Neutrophil (primary cell): ENCODE data around the gene NAP1L1.
A peak's percentile ranks its signal among the peaks of the same experiment; 100 is the strongest.

Source experiments
- H3K27ac ChIP-seq: fragments of 200-600 bp; sonication (generic); 2 replicates; pipeline ENCODE4 v1.5.1; 2016; ENCODE audit warnings: mild to moderate bottlenecking, moderate library complexity
- H3K27me3 ChIP-seq: fragments of 200-600 bp; sonication (generic); 2 replicates; pipeline ENCODE4 v1.6.0; 2016; ENCODE audit warnings: mild to moderate bottlenecking
- H3K36me3 ChIP-seq: fragments of 200-600 bp; sonication (generic); 2 replicates; pipeline ENCODE4 v1.5.1; 2017
- H3K4me1 ChIP-seq, 2 experiments: fragments of 200-600 bp in 1 of 2; sonication (generic) in 1 of 2; 1 replicate in 1 of 2; 2 replicates in 1 of 2; pipeline versions ENCODE4 v1.5.1 to v1.6.1; 2013 to 2016; ENCODE audit warnings: low read depth in 1 of 2, low read length in 1 of 2, mild to moderate bottlenecking in 1 of 2, moderate library complexity in 1 of 2; ENCODE audit not compliant: control insufficient read depth in 1 of 2, insufficient read depth in 1 of 2
- H3K4me3 ChIP-seq, 2 experiments: fragments of 200-600 bp in 1 of 2; sonication (generic) in 1 of 2; 1 replicate in 1 of 2; 2 replicates in 1 of 2; pipeline ENCODE4 v1.5.1; 2013 to 2016; ENCODE audit warnings: low read depth in 1 of 2, low read length in 1 of 2, mild to moderate bottlenecking in 1 of 2, moderate library complexity in 1 of 2
- H3K9me3 ChIP-seq: fragments of 200-600 bp; sonication (generic); 2 replicates; pipeline ENCODE4 v1.5.1; 2016
- CTCF ChIP-seq: fragments of 200-600 bp; sonication (generic); IDR thresholded peaks from 2 replicates; pipeline ENCODE4 v1.5.1; 2016; ENCODE audit warnings: antibody characterized with exemption

The NAP1L1 gene

GRCh38 chr12:76018111-76018510 lies 66.4 kb downstream of the NAP1L1 start:
- no peak for TF ChIP-seq CTCF
- Histone ChIP-seq H3K4me1 (peaks cover 34 to 41% of the 10 kb centered on the region in 2 experiments), H3K9me3 (no peaks in the 10 kb centered on the region), H3K4me3 (no peak overlapping the region), H3K27ac (peak overlapping the region; percentile 27), H3K27me3 (no peaks in the 10 kb centered on the region), H3K36me3 (no peaks in the 10 kb centered on the region)

- no peaks in the 10 kb centered on the region for H3K36me3 ChIP-seq
- no peak overlapping the region for H3K4me3 ChIP-seq
- H3K27ac ChIP-seq: no peak overlapping the region
- no peak for TF ChIP-seq CTCF
- H3K4me1 ChIP-seq: peaks cover 9 to 17% of the 10 kb centered on the region in 2 experiments
- no peaks in the 10 kb centered on the region for H3K9me3 ChIP-seq
- H3K27me3 ChIP-seq: no peaks in the 10 kb centered on the region
Measured at GRCh38 chr12:76014007-76014406, 70.5 kb downstream of the NAP1L1 start.

- Histone ChIP-seq H3K9me3 (no peaks in the 10 kb centered on the region), H3K27ac (no peak overlapping the region), H3K36me3 (no peaks in the 10 kb centered on the region), H3K27me3 (no peaks in the 10 kb centered on the region), H3K4me3 (no peak overlapping the region), H3K4me1 (peaks cover 7 to 14% of the 10 kb centered on the region in 2 experiments)
- no peak for TF ChIP-seq CTCF
Measured at GRCh38 chr12:76013603-76014002, 70.9 kb downstream of the NAP1L1 start.

- Histone ChIP-seq H3K4me1 (peaks cover 0 to 5% of the 10 kb centered on the region in 2 experiments), H3K4me3 (no peak overlapping the region)
Measured at GRCh38 chr12:76012644-76013043, 71.8 kb downstream of the NAP1L1 start.

GRCh38 chr12:76010732-76011458 lies 73.6 kb downstream of the NAP1L1 start:
- Histone ChIP-seq H3K27ac (no peak overlapping the region), H3K4me3 (no peak overlapping the region), H3K36me3 (no peaks in the 10 kb centered on the region), H3K9me3 (no peaks in the 10 kb centered on the region), H3K27me3 (peaks cover 10% of the 10 kb centered on the region), H3K4me1 (peaks cover 0 to 4% of the 10 kb centered on the region in 2 experiments)
- TF ChIP-seq CTCF: no peak

More at GRCh38 chr12:76012644-76013043, 71.8 kb downstream of the NAP1L1 start:
- Histone ChIP-seq H3K27ac (no peak overlapping the region), H3K27me3 (peaks cover under 1% of the 10 kb centered on the region), H3K36me3 (no peaks in the 10 kb centered on the region), H3K9me3 (no peaks in the 10 kb centered on the region)
- no peak for TF ChIP-seq CTCF
